ENCODE results near the gene TMEM178B.

GRCh38 chr7:141280100-141280499 is 206.2 kb downstream of the TMEM178B start:
- TF ChIP-seq CTCF (IDR thresholded peaks at IDR 0.05), result no peak
- no peak for TF ChIP-seq POLR2A (IDR thresholded peaks at IDR 0.05)
